Vagina (tissue), 2 donors: ENCODE results near the gene S100G.

ENCODE experiments used
- CTCF ChIP-seq, 3 experiments: fragments of 450-650 bp in 2 of 3; fragments of 200-600 bp in 1 of 3; sonication (generic) in 1 of 3; IDR thresholded peaks; one replicate each; pipeline ENCODE4 v1.5.1; 2017 to 2019; ENCODE audit warnings: antibody characterized with exemption in 3 of 3, mild to moderate bottlenecking in 2 of 3, moderate library complexity in 2 of 3
- POLR2A ChIP-seq, 2 donors: fragments of 450-650 bp; IDR thresholded peaks; one replicate each; pipeline ENCODE4 v1.6.1; 2017; ENCODE audit warnings: antibody characterized with exemption in 2 of 2, mild to moderate bottlenecking in 2 of 2, moderate library complexity in 2 of 2
- POLR2AphosphoS5 ChIP-seq, 2 donors: sonication (generic); formaldehyde crosslinking; IDR thresholded peaks; one replicate each; pipeline ENCODE4 v1.9.0; 2017; ENCODE audit warnings: antibody characterized with exemption in 2 of 2, mild to moderate bottlenecking in 2 of 2, low read depth in 1 of 2; ENCODE audit not compliant: insufficient read depth in 1 of 2

GRCh38 chrX:16659321-16659720 is 9.4 kb downstream of the S100G start:
- TF ChIP-seq CTCF (IDR thresholded peaks at IDR 0.05) (no peak), POLR2AphosphoS5 (IDR thresholded peaks at IDR 0.05; ENCODE audit: insufficient read depth in 1 of 2, low read depth in 1 of 2) (no peak), POLR2A (IDR thresholded peaks at IDR 0.05) (no peak)
